ENCODE data around the gene LHFPL3. TPM values are rescaled to one million over a fixed set of nuclear protein-coding genes. Genes with fewer than 3 reads are reported as not detected.

The LHFPL3 gene
- total RNA-seq, 2 experiments from 2014 or later, result not detected

DNA sequence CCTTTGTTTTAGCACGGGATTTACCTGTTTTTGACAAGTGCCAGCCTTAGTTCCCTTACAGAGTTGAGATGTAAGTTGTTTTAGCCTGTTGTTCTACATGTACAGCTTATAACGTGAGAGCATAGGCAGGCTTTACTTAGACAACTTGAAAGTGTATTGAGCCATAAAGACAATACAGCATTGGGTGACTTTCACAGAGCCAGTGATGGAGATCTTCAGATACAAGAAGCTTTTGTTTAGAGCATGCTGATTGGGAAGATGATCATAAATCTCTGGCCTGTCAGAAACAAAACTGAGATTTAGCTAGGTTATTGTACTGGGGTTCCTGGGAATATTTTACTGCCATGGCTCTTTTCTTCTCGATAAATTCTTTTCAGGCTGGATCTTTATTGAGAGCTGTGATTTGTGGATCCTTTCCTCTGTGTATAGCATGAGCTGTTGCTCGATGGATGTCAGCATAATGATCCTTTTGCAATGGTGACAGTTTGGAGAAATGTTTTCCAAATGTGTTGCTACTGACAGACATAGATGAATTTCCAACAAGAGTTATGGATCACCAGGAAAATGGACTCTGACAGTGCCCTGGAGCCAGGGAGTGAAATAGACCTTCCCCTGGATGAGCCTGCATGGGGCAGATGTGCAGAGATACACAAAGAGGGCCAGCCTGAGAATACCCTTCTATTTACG is 30.2 kb downstream of the LHFPL3 start:
- Histone ChIP-seq H4K20me1 (ENCODE audit: insufficient read depth, low read length) (no peaks in the 10 kb centered on the region), H3K4me3 (ENCODE audit: low read depth, low read length, poor library complexity, severe bottlenecking) (no peak overlapping the region), H3K9me3 (ENCODE audit: low read length) (no peaks in the 10 kb centered on the region), H3K9me2 (ENCODE audit: insufficient read depth, low read length) (no peaks in the 10 kb centered on the region), H3K27ac (ENCODE audit: low read depth, low read length, poor library complexity, severe bottlenecking) (no peak overlapping the region), H3K79me2 (ENCODE audit: insufficient read depth, low read depth, low read length) (no peaks in the 10 kb centered on the region), H2AFZ (ENCODE audit: low read length) (no peak overlapping the region), H3K4me2 (ENCODE audit: low read length) (no peak overlapping the region), H3K4me1 (ENCODE audit: insufficient read depth, low read length, poor library complexity, severe bottlenecking) (no peaks in the 10 kb centered on the region), H3K36me3 (ENCODE audit: insufficient read depth, low read length) (no peaks in the 10 kb centered on the region)
- no peak for DNase-seq (ENCODE audit: low spot score)
- intact Hi-C loops (cut with micrococcal nuclease; ENCODE audit: unreplicated experiment), result no loop called here
- POLR2A ChIA-PET, result no interaction called here
- TF ChIP-seq EZH2phosphoT487 (IDR thresholded peaks at IDR 0.05; ENCODE audit: borderline replicate concordance, low read depth, low read length), result no peak
- TF ChIP-seq, protein P1, sequence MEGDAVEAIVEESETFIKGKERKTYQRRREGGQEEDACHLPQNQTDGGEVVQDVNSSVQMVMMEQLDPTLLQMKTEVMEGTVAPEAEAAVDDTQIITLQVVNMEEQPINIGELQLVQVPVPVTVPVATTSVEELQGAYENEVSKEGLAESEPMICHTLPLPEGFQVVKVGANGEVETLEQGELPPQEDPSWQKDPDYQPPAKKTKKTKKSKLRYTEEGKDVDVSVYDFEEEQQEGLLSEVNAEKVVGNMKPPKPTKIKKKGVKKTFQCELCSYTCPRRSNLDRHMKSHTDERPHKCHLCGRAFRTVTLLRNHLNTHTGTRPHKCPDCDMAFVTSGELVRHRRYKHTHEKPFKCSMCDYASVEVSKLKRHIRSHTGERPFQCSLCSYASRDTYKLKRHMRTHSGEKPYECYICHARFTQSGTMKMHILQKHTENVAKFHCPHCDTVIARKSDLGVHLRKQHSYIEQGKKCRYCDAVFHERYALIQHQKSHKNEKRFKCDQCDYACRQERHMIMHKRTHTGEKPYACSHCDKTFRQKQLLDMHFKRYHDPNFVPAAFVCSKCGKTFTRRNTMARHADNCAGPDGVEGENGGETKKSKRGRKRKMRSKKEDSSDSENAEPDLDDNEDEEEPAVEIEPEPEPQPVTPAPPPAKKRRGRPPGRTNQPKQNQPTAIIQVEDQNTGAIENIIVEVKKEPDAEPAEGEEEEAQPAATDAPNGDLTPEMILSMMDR (conservative IDR thresholded peaks at IDR 0.05; ENCODE audit: low read length), result no peak
- CTCF ChIA-PET (ENCODE audit: unreplicated experiment), result no interaction called here
- BruUV-seq (replicated peaks), result no TSS peak

DNA sequence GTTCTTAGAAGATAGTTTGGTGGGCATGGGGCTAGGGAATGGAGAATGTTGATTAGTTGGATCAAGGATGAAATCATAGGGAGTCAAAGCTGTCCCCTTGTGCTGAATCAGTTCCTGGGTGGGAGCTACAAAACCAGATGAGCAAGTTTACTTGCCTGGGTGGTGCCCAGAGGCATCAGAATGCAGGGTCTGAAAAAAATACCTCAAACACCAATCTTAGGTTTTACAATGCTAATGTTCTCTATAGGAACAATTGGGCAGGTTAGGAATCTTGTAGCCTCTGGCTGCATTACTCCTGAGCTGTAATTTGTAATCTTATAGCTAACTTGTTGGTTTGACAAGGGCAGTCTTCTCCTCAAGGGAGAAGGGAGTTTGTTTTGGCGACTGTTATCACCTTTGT is 34.4 kb downstream of the LHFPL3 start:
- Histone ChIP-seq H3K9me2 (ENCODE audit: insufficient read depth, low read length) (no peaks in the 10 kb centered on the region), H3K4me3 (ENCODE audit: low read depth, low read length, poor library complexity, severe bottlenecking) (no peak overlapping the region), H3K27ac (ENCODE audit: low read depth, low read length, poor library complexity, severe bottlenecking) (no peak overlapping the region), H3K36me3 (ENCODE audit: insufficient read depth, low read length) (no peaks in the 10 kb centered on the region), H3K4me2 (ENCODE audit: low read length) (no peak overlapping the region), H3K9me3 (ENCODE audit: low read length) (no peaks in the 10 kb centered on the region), H3K4me1 (ENCODE audit: insufficient read depth, low read length, poor library complexity, severe bottlenecking) (no peaks in the 10 kb centered on the region), H4K20me1 (ENCODE audit: insufficient read depth, low read length) (no peaks in the 10 kb centered on the region), H2AFZ (ENCODE audit: low read length) (no peak overlapping the region), H3K79me2 (ENCODE audit: insufficient read depth, low read depth, low read length) (no peaks in the 10 kb centered on the region)
- no peak for DNase-seq (ENCODE audit: low spot score)
- no TSS peak for BruUV-seq (replicated peaks)
- intact Hi-C loops (cut with micrococcal nuclease; ENCODE audit: unreplicated experiment), result no loop called here
- ChIA-PET CTCF (ENCODE audit: unreplicated experiment) (no interaction called here), POLR2A (interaction anchor here (0.6 kb wide), 1 partner anchor 15 kb away, joined by 3 read pairs; no protein-coding TSS in a partner anchor)
- TF ChIP-seq EZH2phosphoT487 (IDR thresholded peaks at IDR 0.05; ENCODE audit: borderline replicate concordance, low read depth, low read length), result no peak
- TF ChIP-seq, protein P1 (conservative IDR thresholded peaks at IDR 0.05; ENCODE audit: low read length), result no peak

DNA sequence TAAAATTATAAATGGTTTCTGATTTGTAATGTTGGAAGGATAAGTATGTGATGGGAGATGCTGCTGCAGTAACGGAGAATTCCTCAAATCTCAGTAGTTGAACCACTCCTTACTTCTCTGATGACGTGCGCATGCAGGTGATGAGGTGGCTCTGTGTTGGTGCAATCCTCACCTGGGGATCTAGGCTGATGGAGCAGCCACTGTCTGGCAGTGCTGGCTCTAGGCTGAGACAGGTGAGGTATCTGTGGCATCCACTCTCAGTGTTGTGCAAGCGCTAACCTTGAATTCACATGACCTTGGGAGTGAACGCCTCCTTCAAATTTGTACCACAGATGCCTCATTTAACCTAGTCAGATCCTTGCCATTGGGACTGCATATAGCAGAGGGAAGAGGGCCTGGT is 35.0 kb downstream of the LHFPL3 start:
- no peak overlapping the region for H3K4me2 ChIP-seq (ENCODE audit: low read length)
- H3K36me3 ChIP-seq (ENCODE audit: insufficient read depth, low read length), result no peaks in the 10 kb centered on the region
- H3K4me3 ChIP-seq (ENCODE audit: low read depth, low read length, poor library complexity, severe bottlenecking), result no peak overlapping the region
- no peaks in the 10 kb centered on the region for H3K9me2 ChIP-seq (ENCODE audit: insufficient read depth, low read length)
- CTCF ChIA-PET (ENCODE audit: unreplicated experiment), result no interaction called here
- POLR2A ChIA-PET, result no interaction called here
- TF ChIP-seq, protein P1 (conservative IDR thresholded peaks at IDR 0.05; ENCODE audit: low read length), result no peak
- no peak for TF ChIP-seq EZH2phosphoT487 (IDR thresholded peaks at IDR 0.05; ENCODE audit: borderline replicate concordance, low read depth, low read length)
- no peaks in the 10 kb centered on the region for H4K20me1 ChIP-seq (ENCODE audit: insufficient read depth, low read length)
- H2AFZ ChIP-seq (ENCODE audit: low read length), result no peak overlapping the region
- H3K79me2 ChIP-seq (ENCODE audit: insufficient read depth, low read depth, low read length), result no peaks in the 10 kb centered on the region
- no peak for DNase-seq (ENCODE audit: low spot score)
- no peaks in the 10 kb centered on the region for H3K9me3 ChIP-seq (ENCODE audit: low read length)
- H3K27ac ChIP-seq (ENCODE audit: low read depth, low read length, poor library complexity, severe bottlenecking), result no peak overlapping the region
- no peaks in the 10 kb centered on the region for H3K4me1 ChIP-seq (ENCODE audit: insufficient read depth, low read length, poor library complexity, severe bottlenecking)
- BruUV-seq (replicated peaks), result no TSS peak
- intact Hi-C loops (cut with micrococcal nuclease; ENCODE audit: unreplicated experiment), result no loop called here

Data from OCI-LY7 (cell line).